Adipocyte (in vitro differentiated cells): ENCODE results near the gene CD99.
A peak's percentile ranks its signal among the peaks of the same experiment; 100 is the strongest.
"Not testable (repeated sequence)": the region's sequence is repeated elsewhere in the genome, so short reads cannot be mapped to it uniquely, and the experiment has no call there.

ENCODE experiments used
- DNase-seq: peaks from one replicate; pipeline ENCODE4 v3.0.0-alpha.2; 2015; ENCODE audit warnings: low read depth
- H3K27me3 ChIP-seq: replicated peaks from 2 replicates; pipeline ENCODE4 v1.7.0; 2013; ENCODE audit warnings: mild to moderate bottlenecking, low read length, moderate library complexity; ENCODE audit not compliant: control insufficient read depth, insufficient read depth
- H3K36me3 ChIP-seq: 2 replicates; pipeline ENCODE4 v1.7.0; 2013; ENCODE audit warnings: low read length, mild to moderate bottlenecking, moderate library complexity; ENCODE audit not compliant: control insufficient read depth, insufficient read depth, severe bottlenecking
- H3K4me1 ChIP-seq: 2 replicates; pipeline ENCODE4 v1.7.0; 2013; ENCODE audit warnings: mild to moderate bottlenecking, low read length, moderate library complexity; ENCODE audit not compliant: control insufficient read depth, insufficient read depth
- H3K4me3 ChIP-seq: 2 replicates; pipeline ENCODE4 v1.7.0; 2013; ENCODE audit warnings: mild to moderate bottlenecking, low read length, moderate library complexity
- H3K9ac ChIP-seq: 2 replicates; pipeline ENCODE4 v1.7.0; 2013; ENCODE audit warnings: mild to moderate bottlenecking, low read length, moderate library complexity
- H3K9me3 ChIP-seq: 2 replicates; pipeline ENCODE4 v1.7.0; 2013; ENCODE audit warnings: mild to moderate bottlenecking, low read length, moderate library complexity; ENCODE audit not compliant: control insufficient read depth

Gene CD99

DNA sequence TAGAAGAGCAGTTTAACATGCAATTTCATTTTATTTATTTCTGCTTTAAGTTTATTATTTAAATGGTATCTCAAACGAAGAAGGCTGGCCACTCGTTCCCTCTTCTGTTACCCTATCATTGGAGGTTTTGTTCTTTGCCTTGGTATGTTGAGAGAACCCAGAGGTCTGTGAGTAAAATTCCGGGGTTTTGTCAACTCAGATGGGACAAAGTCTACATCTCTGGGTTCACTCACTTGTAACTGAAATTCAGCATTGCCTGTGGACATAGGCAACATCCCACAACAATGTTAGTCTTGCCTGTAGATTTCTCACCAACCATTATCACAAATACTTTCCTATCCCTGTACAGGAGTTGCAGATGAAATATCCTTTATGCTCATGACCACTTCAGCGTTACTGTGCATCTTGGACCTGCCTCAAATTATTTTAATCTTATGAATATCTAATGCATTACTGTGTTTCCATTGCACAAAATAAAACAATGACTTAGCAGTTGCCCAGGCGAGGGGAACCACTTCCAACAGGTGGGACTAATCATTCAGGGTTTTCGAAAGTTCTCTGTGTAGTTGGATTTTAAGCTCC is 33.5 kb upstream of the CD99 start:
- DNase-seq = no peak
- Histone ChIP-seq H3K36me3 (no peaks in the 10 kb centered on the region), H3K4me3 (no peak overlapping the region), H3K9ac (no peak overlapping the region), H3K27me3 (no peaks in the 10 kb centered on the region), H3K9me3 (no peaks in the 10 kb centered on the region), H3K4me1 (no peaks in the 10 kb centered on the region)

DNA sequence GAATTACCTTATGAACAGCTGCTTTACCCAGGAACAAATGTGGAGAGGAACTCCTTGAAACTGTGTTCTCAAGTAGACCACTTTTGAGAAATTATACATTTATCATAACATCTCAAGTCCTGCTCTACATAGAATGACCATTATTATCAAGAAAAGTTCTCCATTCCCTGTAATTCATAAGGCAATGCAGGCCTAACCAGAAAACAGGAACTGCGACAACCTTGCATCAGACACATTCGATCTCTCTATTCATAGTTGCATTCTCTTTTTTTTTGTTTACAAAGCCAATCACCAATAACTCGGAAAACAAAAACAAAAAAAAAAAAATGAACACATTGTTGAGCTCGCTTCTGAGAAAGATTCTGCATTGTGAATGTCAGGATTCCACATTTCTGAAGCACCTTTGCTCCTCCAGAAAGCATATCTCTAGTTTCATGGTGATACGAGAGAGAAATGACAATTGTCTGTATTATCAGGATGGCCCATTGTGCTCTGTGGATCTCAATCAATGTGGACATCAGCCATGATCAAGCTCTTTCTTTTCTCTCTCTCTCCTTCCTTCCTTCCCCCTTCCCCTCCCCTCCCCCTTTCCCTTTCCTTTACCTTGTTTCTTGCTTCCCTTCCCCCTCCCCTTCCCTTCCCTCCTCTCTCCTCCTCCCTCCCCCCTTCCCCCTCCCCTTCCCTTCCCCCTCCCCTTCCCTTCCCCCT is 32.4 kb upstream of the CD99 start:
- no peak overlapping the region for H3K4me3 ChIP-seq
- no peak overlapping the region for H3K9ac ChIP-seq
- no peak for DNase-seq
- H3K9me3 ChIP-seq = no peaks in the 10 kb centered on the region
- no peaks in the 10 kb centered on the region for H3K27me3 ChIP-seq
- H3K36me3 ChIP-seq = no peaks in the 10 kb centered on the region
- peaks cover 6% of the 10 kb centered on the region for H3K4me1 ChIP-seq

DNA sequence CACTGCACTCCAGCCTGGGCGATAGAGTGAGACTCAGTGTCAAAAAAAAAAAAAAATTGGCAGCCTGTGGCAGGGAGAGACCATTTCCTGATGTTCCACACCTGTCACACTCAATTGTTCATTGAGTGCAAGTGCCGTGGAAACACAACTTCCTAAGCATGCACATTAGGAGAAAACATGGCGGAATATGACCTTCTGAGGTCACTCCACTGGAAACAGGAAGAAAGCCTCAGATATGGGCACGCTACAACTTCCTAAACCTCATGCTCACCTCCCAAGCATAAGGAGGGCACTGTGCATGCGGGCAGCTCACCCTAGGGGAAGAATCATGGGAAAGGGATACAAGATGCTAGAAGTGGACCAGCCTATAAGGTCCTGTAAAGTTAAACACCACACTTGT is 28.5 kb upstream of the CD99 start:
- H3K9ac ChIP-seq = no peak overlapping the region
- no peaks in the 10 kb centered on the region for H3K36me3 ChIP-seq
- H3K27me3 ChIP-seq = no peaks in the 10 kb centered on the region
- no peak for DNase-seq
- peaks cover 11% of the 10 kb centered on the region for H3K4me1 ChIP-seq
- no peak overlapping the region for H3K4me3 ChIP-seq
- no peaks in the 10 kb centered on the region for H3K9me3 ChIP-seq

DNA sequence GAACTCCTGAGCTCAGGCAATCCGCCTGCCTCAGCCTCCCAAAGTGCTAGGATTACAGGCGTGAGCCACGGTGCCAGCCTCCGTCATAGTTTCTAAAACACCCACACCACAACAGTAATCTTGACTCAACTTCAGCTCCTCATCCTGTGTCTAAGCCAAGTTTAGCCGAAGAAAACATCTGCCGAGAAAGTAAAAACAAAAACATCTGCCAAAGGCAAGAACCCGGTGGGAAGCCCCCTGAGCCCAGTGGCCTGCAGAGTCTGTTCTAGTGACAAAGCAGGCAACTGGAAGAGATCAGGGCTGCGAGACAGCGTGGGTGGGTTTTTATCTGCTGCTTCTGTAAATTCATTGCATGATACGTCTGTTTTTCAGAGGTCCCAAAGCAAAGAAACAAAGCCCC is 26.6 kb upstream of the CD99 start:
- Histone ChIP-seq H3K9me3 (no peaks in the 10 kb centered on the region), H3K9ac (peak overlapping the region; percentile 21), H3K36me3 (no peaks in the 10 kb centered on the region), H3K27me3 (no peaks in the 10 kb centered on the region), H3K4me1 (peaks cover 11% of the 10 kb centered on the region), H3K4me3 (no peak overlapping the region)
- DNase-seq = peak; percentile 25

DNA sequence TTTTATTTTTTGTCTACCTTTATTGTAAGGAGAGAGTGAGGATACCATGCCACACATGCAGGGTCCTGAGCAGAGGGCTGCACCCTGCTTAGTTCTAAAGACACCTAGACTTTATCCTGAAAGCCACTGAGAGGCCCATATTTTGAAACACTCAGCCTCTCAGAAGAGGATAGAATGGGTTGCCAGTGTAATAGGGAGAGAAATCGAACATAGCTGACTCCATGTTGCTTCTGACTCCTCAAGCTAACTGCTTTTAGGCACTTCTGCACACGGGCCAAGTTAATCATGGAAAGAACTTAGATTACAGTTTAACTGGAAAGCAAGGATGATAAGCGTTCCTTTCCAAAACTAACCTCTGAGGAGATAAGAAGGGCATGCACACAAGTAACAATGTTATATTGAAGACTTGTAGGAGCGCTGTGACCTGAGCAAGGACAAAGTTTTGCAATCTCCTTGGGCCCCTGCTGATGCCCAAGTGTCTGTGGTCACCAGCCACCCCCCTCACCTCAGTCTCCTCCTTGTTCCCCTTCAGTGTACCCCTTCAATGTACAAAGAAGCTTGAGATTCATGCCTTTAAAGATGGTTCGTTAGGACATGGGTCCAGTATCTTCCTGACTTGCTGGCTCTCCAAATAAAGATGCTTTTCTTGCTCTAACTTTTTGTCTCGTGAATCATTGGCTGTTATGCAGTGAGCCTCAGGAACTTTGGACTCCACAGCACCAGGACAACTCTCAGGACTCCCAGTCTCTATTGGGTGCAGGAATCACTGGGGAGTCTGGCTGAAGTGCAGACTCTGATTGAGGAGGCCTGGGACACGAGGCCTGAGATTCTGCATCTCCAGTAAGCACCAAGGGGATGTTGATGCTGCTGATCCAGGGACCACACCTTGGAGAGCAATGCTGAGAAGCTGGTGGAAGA is 25.4 kb upstream of the CD99 start:
- DNase-seq = no peak
- Histone ChIP-seq H3K9me3 (no peaks in the 10 kb centered on the region), H3K4me3 (no peak overlapping the region), H3K27me3 (no peaks in the 10 kb centered on the region), H3K9ac (no peak overlapping the region), H3K36me3 (no peaks in the 10 kb centered on the region), H3K4me1 (peaks cover 11% of the 10 kb centered on the region)

DNA sequence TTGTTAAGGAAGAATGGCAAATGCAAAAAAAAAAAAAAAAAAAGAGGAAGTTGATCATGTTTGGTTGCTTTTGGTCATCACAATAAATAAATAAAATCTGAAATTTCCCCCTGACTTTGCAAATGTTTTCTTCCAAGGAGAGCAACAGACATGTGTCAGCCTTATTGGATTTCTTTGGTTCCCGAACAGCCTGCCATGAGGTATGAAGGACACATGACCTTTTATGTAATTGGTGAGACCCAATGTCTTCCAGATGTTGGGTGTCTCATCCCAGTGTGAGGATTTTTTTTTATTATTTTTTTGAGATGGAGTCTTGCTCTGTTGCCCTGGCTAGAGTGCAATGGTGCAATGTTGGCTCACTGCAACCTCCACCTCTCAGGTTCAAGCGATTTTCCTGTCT is 24.6 kb upstream of the CD99 start:
- no peaks in the 10 kb centered on the region for H3K36me3 ChIP-seq
- H3K9me3 ChIP-seq = no peaks in the 10 kb centered on the region
- no peak for DNase-seq
- H3K27me3 ChIP-seq = no peaks in the 10 kb centered on the region
- no peak overlapping the region for H3K4me3 ChIP-seq
- peaks cover 11% of the 10 kb centered on the region for H3K4me1 ChIP-seq
- no peak overlapping the region for H3K9ac ChIP-seq

DNA sequence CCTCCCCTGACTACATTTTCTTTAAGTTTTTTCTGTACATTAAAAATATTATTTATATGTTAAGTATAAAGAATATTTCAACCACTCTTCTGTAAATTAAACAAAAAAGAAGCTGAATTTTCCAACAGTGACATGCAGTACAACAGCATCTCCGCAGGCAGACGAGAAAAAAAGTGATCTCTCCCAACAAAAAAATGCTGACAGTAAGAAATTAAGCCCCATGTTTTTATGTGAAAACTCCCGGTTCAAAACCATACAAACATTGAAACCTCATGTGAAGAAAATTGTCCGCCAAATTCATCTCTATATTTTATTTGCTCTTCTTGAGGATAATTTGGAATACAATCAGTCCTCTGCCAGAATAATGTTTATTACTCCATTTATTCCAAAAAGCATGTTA is 20.1 kb upstream of the CD99 start:
- H3K9me3 ChIP-seq = no peaks in the 10 kb centered on the region
- no peak for DNase-seq
- H3K36me3 ChIP-seq = no peaks in the 10 kb centered on the region
- H3K4me1 ChIP-seq = no peaks in the 10 kb centered on the region
- no peak overlapping the region for H3K4me3 ChIP-seq
- no peak overlapping the region for H3K9ac ChIP-seq
- H3K27me3 ChIP-seq = no peaks in the 10 kb centered on the region

DNA sequence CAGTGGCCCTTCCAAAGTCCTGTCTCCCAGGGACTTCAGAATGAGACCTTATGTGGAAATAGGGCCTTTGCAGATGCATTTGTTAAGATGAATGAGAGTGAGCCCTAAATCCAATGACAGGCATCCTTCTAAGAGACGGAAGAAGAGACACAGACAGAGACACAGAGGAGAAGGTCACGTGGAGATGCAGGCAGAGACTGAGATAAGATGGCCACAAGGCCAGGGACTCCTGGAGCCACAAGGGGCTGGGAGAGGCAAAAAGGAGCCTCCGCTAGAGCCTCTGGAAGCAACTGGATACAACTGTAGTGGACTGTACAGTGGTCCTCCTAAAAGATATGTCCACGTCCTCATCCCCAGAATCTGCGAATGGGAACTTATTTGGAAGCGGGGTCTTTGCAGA is 19.0 kb upstream of the CD99 start:
- Histone ChIP-seq H3K4me3 (no peak overlapping the region), H3K4me1 (peaks cover 5% of the 10 kb centered on the region), H3K36me3 (no peaks in the 10 kb centered on the region), H3K27me3 (no peaks in the 10 kb centered on the region), H3K9ac (no peak overlapping the region), H3K9me3 (no peaks in the 10 kb centered on the region)
- no peak for DNase-seq

DNA sequence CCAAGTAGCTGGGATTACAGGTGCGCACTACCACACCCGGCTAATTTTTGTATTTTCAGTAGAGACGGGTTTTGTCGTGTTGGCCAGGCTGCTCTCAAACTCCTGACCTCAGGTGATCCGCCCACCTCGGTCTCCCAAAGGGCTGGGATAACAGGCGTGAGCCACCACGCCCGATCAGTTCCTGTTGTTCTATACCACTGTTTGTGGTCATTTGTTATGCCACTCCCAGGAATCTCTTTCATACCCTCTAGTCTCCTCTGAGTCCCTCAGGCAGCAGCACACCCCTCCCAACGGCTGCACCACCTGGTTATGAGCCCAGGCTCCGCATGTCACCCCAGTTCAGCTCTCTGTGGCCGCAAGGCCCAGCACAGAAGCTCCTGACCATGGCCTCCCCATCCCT is 17.5 kb upstream of the CD99 start:
- Histone ChIP-seq H3K4me3 (no peak overlapping the region), H3K9ac (no peak overlapping the region), H3K36me3 (no peaks in the 10 kb centered on the region), H3K27me3 (no peaks in the 10 kb centered on the region), H3K4me1 (peaks cover 16% of the 10 kb centered on the region), H3K9me3 (no peaks in the 10 kb centered on the region)
- no peak for DNase-seq

DNA sequence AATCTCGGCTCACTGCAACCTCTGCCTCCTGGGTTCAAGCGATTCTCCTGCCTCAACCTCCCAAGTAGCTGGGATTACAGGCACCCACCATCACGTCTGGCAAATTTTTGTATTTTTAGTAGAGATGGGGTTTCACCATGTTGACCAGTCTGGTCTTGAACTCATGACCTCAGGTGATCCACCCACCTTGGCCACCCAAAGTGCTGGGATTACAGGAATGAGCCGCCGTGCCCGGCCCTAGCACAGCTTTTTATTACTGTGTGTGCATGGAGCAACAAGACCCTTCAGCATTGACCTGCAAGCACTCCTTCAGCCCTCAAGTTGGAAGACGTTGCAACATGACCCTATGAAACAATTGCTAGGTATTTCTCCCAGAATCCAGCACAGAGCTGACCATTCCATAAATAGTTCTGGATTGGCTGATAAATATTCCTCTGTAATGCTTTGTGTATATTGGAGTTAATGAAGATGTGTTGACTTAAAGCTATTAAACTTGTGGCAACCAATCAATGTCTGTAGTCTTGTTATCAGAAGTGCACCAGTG is 15.4 kb upstream of the CD99 start:
- not testable (repeated sequence) for H3K36me3 ChIP-seq, H3K27me3 ChIP-seq, DNase-seq, H3K9ac ChIP-seq, H3K9me3 ChIP-seq, H3K4me3 ChIP-seq
- H3K4me1 ChIP-seq = peaks cover 16% of the 10 kb centered on the region
